Panc1 (cell line): ENCODE data around the gene TRIM43B. TPM values are rescaled to one million over a fixed set of nuclear protein-coding genes. Genes with fewer than 3 reads are reported as not detected.
"Not testable (repeated sequence)": the region's sequence is repeated elsewhere in the genome, so short reads cannot be mapped to it uniquely, and the experiment has no call there.

Experiments
- ATAC-seq: fragments of 200-7000 bp; cut with Tn5 transposase; 2 replicates; pipeline ENCODE4 v1.9.1; 2020; ENCODE audit warnings: mild to moderate bottlenecking, moderate library complexity
- BruUV-seq: library from RNA; stranded (reverse); fragments of 400-500 nt; replicated peaks from 2 replicates; lab custom pipeline; 2021; lab: Mats Ljungman, UMichigan
- CTCF ChIA-PET: fragments of 300-600 bp; sonication (Branson Sonifier 250); formaldehyde crosslinking; loops from one replicate; lab custom pipeline; 2022; ENCODE audit warnings: antibody characterized with exemption; lab: Charles Lee
- POLR2A ChIA-PET: fragments of 300-600 bp; sonication (Branson Sonifier 250); formaldehyde crosslinking; loops from one replicate; lab custom pipeline; 2022; ENCODE audit warnings: antibody characterized with exemption; lab: Charles Lee
- DNase-seq: peaks from one replicate; pipeline ENCODE4 v3.0.0-alpha.2; 2010; ENCODE audit warnings: low read depth, low spot score
- H3K27ac ChIP-seq: 2 replicates; pipeline ENCODE4 v1.5.1; 2011; ENCODE audit warnings: mild to moderate bottlenecking, low read length, inconsistent platforms
- H3K27me3 ChIP-seq: fragments of 200-500 bp; sonication (Bioruptor generic); 2 replicates; pipeline ENCODE4 v1.6.0; 2014; ENCODE audit warnings: low read length, inconsistent platforms; ENCODE audit not compliant: control insufficient read depth, insufficient read depth
- H3K36me3 ChIP-seq: fragments of 200-500 bp; sonication (Bioruptor generic); 2 replicates; pipeline ENCODE4 v1.5.1; 2014; ENCODE audit warnings: inconsistent platforms, mild to moderate bottlenecking, low read length, moderate library complexity; ENCODE audit not compliant: control insufficient read depth, insufficient read depth
- H3K4me1 ChIP-seq: 2 replicates; pipeline ENCODE4 v1.5.1; 2011; ENCODE audit warnings: inconsistent platforms, mild to moderate bottlenecking, low read length, moderate library complexity; ENCODE audit not compliant: control insufficient read depth, insufficient read depth
- H3K4me3 ChIP-seq, 2 experiments: 2 replicates each; pipeline ENCODE4 v1.5.1; 2011 to 2012; ENCODE audit warnings: low read depth in 2 of 2, low read length in 2 of 2, mild to moderate bottlenecking in 2 of 2, inconsistent platforms in 1 of 2, moderate library complexity in 1 of 2
- H3K9me3 ChIP-seq: fragments of 200-500 bp; sonication (Bioruptor generic); 2 replicates; pipeline ENCODE4 v1.5.1; 2014; ENCODE audit warnings: low read depth, mild to moderate bottlenecking, inconsistent platforms, low read length, moderate library complexity; ENCODE audit not compliant: control insufficient read depth, insufficient read depth
- in situ Hi-C: cut with HindIII; loops from 2 replicates; pipeline ENCODE4 v1.10.0; 2016; ENCODE audit warnings: low sequenced_read_pairs, low pct_unique_long_range_greater_than_20kb
- intact Hi-C: fragments of 100-400 bp; cut with micrococcal nuclease; formaldehyde crosslinking; loops from one replicate; pipeline ENCODE4 v1.10.0; 2022; ENCODE audit not compliant: unreplicated experiment
- total RNA-seq: library from RNA; stranded (reverse); gene quantifications from one replicate; pipeline ENCODE4 v1.2.1, GENCODE V29; 2021; ENCODE audit not compliant: unreplicated experiment

TRIM43B gene
- total RNA-seq, 1 experiment from 2014 or later, result not detected

DNA sequence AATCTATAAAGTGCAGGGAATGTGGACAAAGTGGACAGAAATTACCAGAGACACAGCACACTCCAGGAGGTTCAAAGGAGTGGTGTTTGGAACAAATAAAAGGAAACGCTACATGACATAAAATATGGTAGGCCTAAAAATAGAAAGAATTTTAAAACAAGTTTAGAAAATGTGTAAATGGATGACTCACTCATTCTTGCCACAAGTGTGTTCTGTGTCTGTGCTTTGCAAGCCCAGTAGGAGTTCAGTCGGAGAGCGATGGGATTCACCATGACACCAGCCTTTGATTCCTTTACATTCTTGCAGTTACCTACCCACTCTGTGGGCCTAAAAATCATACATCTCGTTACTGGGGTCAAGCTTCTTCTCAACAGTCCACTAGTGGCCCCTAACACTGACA lies 51.2 kb downstream of the TRIM43B start:
- in situ Hi-C loops, H3K36me3 ChIP-seq, H3K4me1 ChIP-seq, POLR2A ChIA-PET, H3K27me3 ChIP-seq, H3K9me3 ChIP-seq, BruUV-seq, H3K4me3 ChIP-seq, H3K27ac ChIP-seq, CTCF ChIA-PET, DNase-seq, ATAC-seq, intact Hi-C loops: not testable (repeated sequence)

DNA sequence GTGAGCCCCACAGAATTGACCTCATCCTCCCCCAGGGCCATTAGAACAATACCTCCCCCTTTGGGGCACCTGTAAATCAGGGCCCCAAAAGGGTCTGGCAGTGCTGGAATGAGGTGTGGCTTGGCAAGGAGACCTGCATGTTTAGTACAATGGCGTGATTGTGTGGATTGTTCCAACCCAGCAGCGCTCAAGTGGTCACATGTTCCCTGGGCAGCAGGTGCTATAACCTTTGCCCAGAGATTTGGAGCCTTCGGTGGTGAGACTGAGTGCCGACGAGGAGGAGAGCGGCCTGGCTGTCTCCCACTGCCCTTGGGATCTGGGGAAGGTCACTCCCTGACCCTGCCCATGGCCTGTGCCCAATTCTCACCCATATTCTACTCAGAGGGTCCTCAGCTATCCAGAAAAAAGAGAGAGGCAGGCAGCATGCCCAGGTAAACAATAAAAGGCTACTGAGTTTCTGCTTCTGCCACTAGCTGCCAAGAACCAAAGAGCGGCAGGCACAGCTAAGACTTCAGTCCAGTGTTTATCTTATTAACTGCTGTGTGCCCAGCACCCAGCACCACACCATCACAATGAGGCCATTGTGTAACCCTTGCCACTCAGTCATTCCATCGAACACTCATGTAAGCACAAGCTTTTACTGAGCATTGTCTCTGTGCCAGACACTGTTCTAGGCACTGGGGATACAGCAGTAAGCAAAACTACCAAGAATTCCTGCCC lies 54.6 kb downstream of the TRIM43B start:
- in situ Hi-C loops, ATAC-seq, H3K36me3 ChIP-seq, DNase-seq, H3K27me3 ChIP-seq, H3K4me3 ChIP-seq, CTCF ChIA-PET, H3K4me1 ChIP-seq, BruUV-seq, intact Hi-C loops, H3K9me3 ChIP-seq, POLR2A ChIA-PET, H3K27ac ChIP-seq: not testable (repeated sequence)

DNA sequence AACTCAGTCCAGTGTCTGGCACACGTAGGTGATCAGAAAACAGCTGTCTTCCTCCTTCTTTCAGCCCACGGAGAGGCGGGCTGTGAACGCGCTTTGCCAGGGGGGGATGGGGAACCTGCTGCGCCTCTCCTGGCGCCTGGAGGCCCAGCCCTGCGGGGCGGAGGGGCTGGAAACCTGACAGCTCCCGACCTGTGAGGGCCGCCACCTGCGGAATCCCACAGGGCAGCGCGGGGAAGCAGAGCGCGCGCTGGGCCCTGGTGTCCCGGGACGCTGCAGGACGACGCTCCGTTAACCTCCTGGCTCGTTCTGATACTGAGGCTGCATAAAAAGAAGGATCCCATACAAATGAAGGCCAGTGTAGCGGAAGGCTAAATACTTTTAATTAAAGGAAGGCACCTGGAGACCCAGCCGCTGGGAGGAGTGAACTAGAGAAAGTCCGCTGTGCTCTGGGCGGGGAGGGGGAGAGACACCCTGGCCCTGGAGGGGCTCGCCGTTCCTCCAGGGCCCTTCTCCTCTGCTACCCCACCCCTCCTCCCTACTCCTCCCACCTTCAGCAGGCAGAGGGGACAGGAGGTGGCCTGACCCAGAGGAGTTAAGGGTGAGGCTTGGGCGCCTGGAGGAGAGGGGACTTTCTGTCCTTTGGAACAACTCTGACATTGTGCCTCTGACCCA lies 57.2 kb downstream of the TRIM43B start:
- ATAC-seq, POLR2A ChIA-PET, H3K27me3 ChIP-seq, intact Hi-C loops, BruUV-seq, H3K9me3 ChIP-seq, CTCF ChIA-PET, H3K27ac ChIP-seq, H3K4me1 ChIP-seq, H3K36me3 ChIP-seq, H3K4me3 ChIP-seq, DNase-seq, in situ Hi-C loops: not testable (repeated sequence)

Other genes starting within 250 kb of the TRIM43B start
- gene PROM2, start 210.3 kb downstream of the TRIM43B start, total RNA-seq, result 1.4 TPM
- 17.5 TPM for gene KCNIP3, start 187.4 kb downstream of the TRIM43B start, total RNA-seq
- gene FAHD2A, start 82.0 kb downstream of the TRIM43B start, total RNA-seq, result 17.2 TPM
- gene TRIM43, start 107.2 kb upstream of the TRIM43B start, total RNA-seq, result not detected